Adipocyte (in vitro differentiated cells): Measurements from ENCODE around the gene ZNF106.

ENCODE experiments used
- DNase-seq: peaks from one replicate; pipeline ENCODE4 v3.0.0-alpha.2; 2015; ENCODE audit warnings: low read depth
- H3K27me3 ChIP-seq: replicated peaks from 2 replicates; pipeline ENCODE4 v1.7.0; 2013; ENCODE audit warnings: mild to moderate bottlenecking, low read length, moderate library complexity; ENCODE audit not compliant: control insufficient read depth, insufficient read depth
- H3K36me3 ChIP-seq: 2 replicates; pipeline ENCODE4 v1.7.0; 2013; ENCODE audit warnings: low read length, mild to moderate bottlenecking, moderate library complexity; ENCODE audit not compliant: control insufficient read depth, insufficient read depth, severe bottlenecking
- H3K4me1 ChIP-seq: 2 replicates; pipeline ENCODE4 v1.7.0; 2013; ENCODE audit warnings: mild to moderate bottlenecking, low read length, moderate library complexity; ENCODE audit not compliant: control insufficient read depth, insufficient read depth
- H3K4me3 ChIP-seq: 2 replicates; pipeline ENCODE4 v1.7.0; 2013; ENCODE audit warnings: mild to moderate bottlenecking, low read length, moderate library complexity
- H3K9ac ChIP-seq: 2 replicates; pipeline ENCODE4 v1.7.0; 2013; ENCODE audit warnings: mild to moderate bottlenecking, low read length, moderate library complexity
- H3K9me3 ChIP-seq: 2 replicates; pipeline ENCODE4 v1.7.0; 2013; ENCODE audit warnings: mild to moderate bottlenecking, low read length, moderate library complexity; ENCODE audit not compliant: control insufficient read depth

Gene ZNF106

DNA sequence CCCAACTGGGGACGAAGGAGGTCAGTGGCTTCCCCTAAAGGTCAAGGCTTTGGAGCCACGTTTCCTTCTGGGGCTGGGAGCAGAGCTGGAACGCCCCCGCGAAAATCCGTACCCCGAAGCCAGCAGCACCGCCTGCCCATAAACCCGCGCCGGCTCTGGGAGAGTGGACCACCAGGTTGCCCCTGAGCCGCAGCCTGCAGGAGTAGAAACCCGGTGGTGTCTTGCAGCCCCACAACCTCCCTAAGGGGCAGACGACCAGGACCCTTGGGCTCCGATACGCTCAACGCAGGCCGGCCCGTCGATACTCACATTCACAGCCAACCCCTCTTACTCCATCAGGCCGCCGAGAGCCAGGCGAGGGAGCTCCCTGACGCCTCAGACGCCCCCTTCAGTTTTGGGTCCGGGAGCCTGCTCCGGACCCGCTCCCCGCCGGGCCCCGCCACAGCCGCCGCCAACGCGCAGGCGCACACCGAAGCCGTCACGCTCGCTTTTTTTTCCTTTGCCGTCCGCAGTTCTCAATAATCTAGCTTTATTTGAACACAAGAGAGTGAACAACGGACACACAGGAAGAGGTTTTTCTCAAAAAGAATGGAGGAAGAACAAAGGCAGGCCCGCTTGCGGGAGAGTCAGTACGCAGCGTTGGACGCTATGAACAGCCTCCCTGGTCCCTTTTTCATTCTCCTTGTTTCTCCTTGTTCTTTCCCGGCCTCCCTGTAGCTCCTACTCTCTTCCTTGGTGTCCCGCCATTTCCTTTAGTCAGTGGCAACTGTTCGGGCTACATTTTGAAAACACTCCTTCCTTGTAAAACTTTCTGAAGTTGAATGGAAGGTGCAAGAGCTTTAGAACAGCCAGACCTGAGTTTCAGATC lies at the start of gene ZNF106:
TSS of gene ZNF106 (minus strand) at position 471 of the 868 bp plus-strand sequence. CDS start 18,852 bp downstream, outside the sequence.
- DNase-seq = peak; percentile 96
- H3K27me3 ChIP-seq = no peaks in the 10 kb centered on the region
- peak within 1 kb of the TSS; percentile 97 for H3K4me3 ChIP-seq
- H3K9ac ChIP-seq = peak within 1 kb of the TSS; percentile 98
- H3K9me3 ChIP-seq = no peaks in the 10 kb centered on the region
- H3K36me3 ChIP-seq = no peaks in the 10 kb centered on the region
- peaks cover 12% of the 10 kb centered on the region for H3K4me1 ChIP-seq

DNA sequence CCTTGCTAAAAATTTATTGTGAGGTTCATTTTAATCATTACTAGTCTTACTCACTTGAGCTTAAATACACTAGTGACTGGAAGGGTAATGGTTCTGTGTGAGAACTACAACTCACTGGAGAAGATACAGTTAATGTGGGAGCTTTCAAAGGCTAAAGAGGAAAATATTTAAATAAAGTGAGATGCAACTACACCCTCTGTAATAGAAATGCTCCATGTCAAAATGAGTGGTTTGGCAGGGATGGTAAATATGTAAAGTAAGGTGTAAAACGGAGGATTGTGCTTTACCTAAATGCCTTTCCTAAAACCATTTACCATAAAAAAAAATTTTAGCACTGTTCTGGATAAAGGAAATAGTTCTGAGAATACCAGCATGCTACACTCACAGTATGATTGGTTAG lies 42.3 kb upstream of the ZNF106 start:
- H3K9me3 ChIP-seq = no peaks in the 10 kb centered on the region
- peaks cover 58% of the 10 kb centered on the region for H3K36me3 ChIP-seq
- DNase-seq = no peak
- H3K4me1 ChIP-seq = no peaks in the 10 kb centered on the region
- H3K4me3 ChIP-seq = no peak overlapping the region
- no peak overlapping the region for H3K9ac ChIP-seq
- H3K27me3 ChIP-seq = no peaks in the 10 kb centered on the region

DNA sequence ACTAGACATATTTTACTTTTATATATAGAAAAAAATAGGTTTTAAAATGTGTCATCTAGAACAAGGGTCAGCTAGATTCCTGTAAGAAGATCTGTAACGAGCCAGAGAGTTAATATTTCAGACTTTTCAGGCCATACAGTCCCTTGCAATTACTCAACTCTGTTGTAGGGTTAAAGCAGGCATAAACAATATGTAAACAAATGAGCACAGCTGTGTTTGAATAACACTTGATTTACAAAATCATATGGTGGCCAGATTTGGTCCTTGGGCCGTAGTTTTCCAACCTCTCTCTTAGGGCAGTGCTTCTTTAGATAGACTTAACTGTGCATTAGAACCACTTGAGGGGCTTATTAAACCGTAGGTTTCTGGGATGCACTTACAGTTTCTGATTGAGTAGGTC lies 38.0 kb upstream of the ZNF106 start:
- no peaks in the 10 kb centered on the region for H3K27me3 ChIP-seq
- no peak overlapping the region for H3K9ac ChIP-seq
- H3K9me3 ChIP-seq = no peaks in the 10 kb centered on the region
- H3K4me3 ChIP-seq = no peak overlapping the region
- H3K36me3 ChIP-seq = peaks cover 73% of the 10 kb centered on the region
- DNase-seq = no peak
- H3K4me1 ChIP-seq = no peaks in the 10 kb centered on the region

DNA sequence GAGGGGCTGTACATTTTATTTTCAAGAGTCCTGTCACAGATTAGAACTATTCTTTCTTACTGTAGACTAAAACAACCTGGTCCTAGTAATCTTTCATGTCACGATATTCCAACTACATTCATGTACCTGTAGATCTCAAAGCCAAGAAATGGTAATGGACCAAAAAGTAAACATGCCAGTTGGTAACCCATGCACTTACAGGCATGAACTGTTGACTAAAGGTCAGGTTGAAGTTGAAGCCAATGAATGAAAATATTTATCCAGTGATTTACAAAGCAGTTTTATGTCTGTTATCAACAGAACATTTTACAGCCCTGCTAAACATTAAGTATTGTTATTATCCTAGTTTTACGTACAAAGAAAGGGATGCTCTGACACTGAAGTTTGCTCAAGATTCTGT lies 32.4 kb upstream of the ZNF106 start:
- H3K4me3 ChIP-seq = no peak overlapping the region
- no peaks in the 10 kb centered on the region for H3K9me3 ChIP-seq
- H3K4me1 ChIP-seq = no peaks in the 10 kb centered on the region
- DNase-seq = no peak
- H3K27me3 ChIP-seq = no peaks in the 10 kb centered on the region
- H3K36me3 ChIP-seq = peaks cover 50% of the 10 kb centered on the region
- H3K9ac ChIP-seq = no peak overlapping the region

DNA sequence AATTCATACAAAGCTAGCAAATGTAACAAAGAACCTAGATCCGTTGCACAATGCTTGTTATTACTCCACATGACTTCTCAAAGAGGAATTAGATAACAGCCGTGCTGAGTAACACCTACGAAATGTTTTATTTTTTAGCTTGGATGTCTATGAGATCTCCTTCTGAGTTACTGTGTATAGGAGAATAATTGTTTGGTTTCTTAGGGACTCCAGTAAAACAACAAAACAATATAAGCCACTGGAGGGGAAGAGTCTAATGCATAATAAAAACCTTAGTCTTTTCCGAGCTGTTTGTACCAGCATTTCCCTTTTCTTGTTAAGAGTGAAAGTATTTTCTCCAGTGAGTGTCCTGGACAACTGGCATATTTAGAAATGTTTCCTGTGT lies 20.1 kb upstream of the ZNF106 start:
- no peaks in the 10 kb centered on the region for H3K9me3 ChIP-seq
- peaks cover 25% of the 10 kb centered on the region for H3K36me3 ChIP-seq
- H3K4me3 ChIP-seq = peak overlapping the region; percentile 57
- no peaks in the 10 kb centered on the region for H3K27me3 ChIP-seq
- peak; percentile 63 for DNase-seq
- H3K9ac ChIP-seq = peak overlapping the region; percentile 14
- H3K4me1 ChIP-seq = peaks cover 27% of the 10 kb centered on the region

DNA sequence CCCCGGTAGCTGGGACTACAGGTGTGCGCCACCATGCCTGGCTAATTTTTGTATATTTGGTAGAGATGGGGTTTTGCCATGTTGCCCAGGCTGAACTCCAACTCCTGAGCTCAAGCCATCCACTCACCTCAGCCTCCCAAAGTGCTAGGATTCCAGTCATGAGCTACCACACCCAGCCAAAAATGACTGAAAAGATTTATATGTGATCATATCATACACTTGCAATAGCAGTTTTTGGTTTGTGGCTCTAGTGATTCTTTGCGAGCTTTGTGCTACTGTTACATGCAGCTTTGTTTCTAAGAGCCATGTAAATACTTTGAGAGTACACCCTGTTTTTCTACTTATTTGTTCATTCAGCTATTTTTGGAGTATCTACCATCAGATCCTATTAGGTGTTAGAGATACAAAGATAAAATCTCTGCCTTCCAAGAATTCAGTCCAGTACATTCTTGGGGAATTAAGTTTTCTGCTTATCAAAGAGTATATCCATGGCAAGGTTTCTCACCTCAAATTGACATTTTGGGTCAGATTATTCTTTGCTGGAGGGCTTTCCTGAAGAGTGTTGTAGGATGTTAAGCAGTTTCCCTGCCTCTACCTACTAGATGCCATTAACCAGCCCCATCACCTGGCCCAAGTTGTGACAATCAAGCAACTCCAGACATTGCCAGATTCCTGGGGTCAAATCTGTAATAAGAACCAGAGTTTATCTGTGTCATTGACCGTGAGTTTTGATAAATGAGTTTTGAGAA lies 19.5 kb upstream of the ZNF106 start:
- no peak for DNase-seq
- Histone ChIP-seq H3K4me3 (peak overlapping the region; percentile 57), H3K9me3 (no peaks in the 10 kb centered on the region), H3K4me1 (peaks cover 27% of the 10 kb centered on the region), H3K36me3 (peaks cover 19% of the 10 kb centered on the region), H3K27me3 (no peaks in the 10 kb centered on the region), H3K9ac (no peak overlapping the region)

DNA sequence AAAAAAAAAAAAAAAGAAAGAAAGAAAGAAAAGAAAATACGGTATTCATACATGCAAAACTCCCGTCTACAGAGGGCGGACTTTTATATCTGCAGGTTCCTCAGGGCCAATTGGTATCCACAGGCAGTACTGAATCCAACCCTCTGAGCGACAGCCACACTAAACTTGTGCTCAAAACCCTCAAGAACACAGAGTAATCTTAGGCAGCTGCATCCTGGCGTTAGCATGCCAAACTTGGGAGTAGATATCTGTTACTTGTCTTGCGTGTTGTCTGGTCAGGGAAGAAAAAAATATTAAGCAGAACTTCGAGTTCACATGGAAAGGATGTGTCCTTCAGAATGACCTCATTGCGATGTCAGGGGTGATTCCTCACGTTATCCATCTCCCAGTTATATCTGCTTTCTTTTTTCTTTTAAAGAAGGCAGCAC lies 17.3 kb upstream of the ZNF106 start:
- H3K4me3 ChIP-seq = no peak overlapping the region
- peaks cover 34% of the 10 kb centered on the region for H3K4me1 ChIP-seq
- peaks cover under 1% of the 10 kb centered on the region for H3K36me3 ChIP-seq
- no peaks in the 10 kb centered on the region for H3K9me3 ChIP-seq
- H3K9ac ChIP-seq = no peak overlapping the region
- DNase-seq = no peak
- no peaks in the 10 kb centered on the region for H3K27me3 ChIP-seq

DNA sequence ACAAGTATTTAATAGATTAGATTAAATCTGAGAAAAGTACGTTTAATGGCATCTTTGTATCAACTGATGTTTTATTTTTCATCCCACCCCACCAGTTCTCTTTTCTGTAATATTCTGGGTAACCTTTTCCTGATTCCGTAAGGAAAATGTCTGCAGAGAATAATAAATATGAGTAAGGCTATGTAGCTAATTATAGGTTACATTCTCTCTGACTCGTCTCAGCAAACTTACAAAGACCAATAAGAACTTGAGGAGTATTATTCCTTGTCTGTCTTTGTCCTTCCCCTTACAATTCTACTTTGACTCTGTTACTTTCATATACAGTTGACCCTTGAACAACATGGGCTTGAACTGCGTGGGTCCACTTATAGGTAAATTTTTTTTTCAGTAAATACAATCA lies 16.6 kb upstream of the ZNF106 start:
- no peak overlapping the region for H3K4me3 ChIP-seq
- H3K4me1 ChIP-seq = peaks cover 34% of the 10 kb centered on the region
- H3K27me3 ChIP-seq = no peaks in the 10 kb centered on the region
- H3K36me3 ChIP-seq = no peaks in the 10 kb centered on the region
- no peak overlapping the region for H3K9ac ChIP-seq
- no peak for DNase-seq
- H3K9me3 ChIP-seq = no peaks in the 10 kb centered on the region

DNA sequence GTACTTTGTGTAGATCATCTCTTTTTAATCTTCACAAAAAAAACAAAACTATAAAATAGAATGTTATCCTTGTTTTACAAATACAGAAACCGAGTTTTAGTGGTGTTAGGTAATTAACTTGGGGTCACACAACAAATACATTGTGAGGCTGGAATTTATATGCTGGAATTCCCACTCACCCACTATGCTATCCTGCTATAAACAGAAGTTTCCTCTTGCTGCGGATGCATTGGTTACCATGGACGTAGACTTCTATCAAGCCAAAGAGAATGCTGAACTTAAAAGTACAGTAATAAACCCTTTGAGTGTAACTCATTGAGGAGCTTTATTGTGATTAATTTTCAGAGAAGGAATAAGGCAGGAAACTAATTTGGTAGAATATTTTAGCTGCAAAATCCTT lies 13.7 kb upstream of the ZNF106 start:
- Histone ChIP-seq H3K9ac (no peak overlapping the region), H3K4me3 (no peak overlapping the region), H3K9me3 (no peaks in the 10 kb centered on the region), H3K36me3 (no peaks in the 10 kb centered on the region), H3K4me1 (peaks cover 37% of the 10 kb centered on the region), H3K27me3 (no peaks in the 10 kb centered on the region)
- DNase-seq = no peak

DNA sequence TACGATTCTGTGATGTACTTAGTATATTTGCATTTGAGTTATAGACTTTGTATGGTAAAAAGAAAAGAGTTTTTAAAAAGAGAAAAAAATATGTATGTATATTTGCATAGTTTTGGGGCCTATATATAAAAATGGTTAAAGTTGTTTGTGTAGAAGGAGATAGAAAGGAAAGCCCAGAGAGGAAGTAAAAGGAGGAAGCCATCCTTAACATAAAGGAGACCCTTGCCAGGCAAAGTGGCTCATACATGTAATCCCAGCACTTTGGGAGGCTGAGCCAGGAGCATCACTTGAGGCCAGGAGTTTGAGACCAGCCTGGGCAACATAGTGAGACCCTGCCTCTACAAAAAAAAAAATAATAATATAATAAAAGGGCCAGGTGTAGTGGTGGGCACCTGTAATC lies 12.9 kb upstream of the ZNF106 start:
- Histone ChIP-seq H3K9ac (no peak overlapping the region), H3K27me3 (no peaks in the 10 kb centered on the region), H3K9me3 (no peaks in the 10 kb centered on the region), H3K4me3 (no peak overlapping the region), H3K4me1 (peaks cover 41% of the 10 kb centered on the region), H3K36me3 (no peaks in the 10 kb centered on the region)
- DNase-seq = no peak

DNA sequence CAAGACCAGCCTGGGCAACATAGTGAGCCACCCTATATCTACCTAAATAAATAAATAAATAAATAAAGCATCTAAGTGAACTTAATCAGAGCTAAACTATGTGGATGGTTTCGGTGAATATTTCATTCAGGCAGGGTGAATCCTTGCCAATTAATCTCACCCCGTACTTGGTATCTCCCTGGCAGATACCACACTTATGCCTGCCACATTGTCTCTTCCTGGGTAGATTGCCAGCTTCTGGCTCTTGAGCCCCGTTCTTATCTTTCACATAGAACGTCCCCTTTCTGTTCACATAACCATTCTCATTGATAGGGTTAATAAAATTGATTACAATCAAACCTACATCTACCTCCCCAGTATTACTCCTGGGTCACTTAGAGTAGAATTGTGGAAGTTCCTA lies 11.5 kb upstream of the ZNF106 start:
- no peak overlapping the region for H3K9ac ChIP-seq
- no peak overlapping the region for H3K4me3 ChIP-seq
- peaks cover 31% of the 10 kb centered on the region for H3K4me1 ChIP-seq
- no peaks in the 10 kb centered on the region for H3K9me3 ChIP-seq
- no peaks in the 10 kb centered on the region for H3K27me3 ChIP-seq
- no peak for DNase-seq
- H3K36me3 ChIP-seq = no peaks in the 10 kb centered on the region
